Stimulated activated CD4-positive, alpha-beta T cell treated with anti-CD3 and anti-CD28 coated beads, Interleukin-15, amount 100 ng/mL, for 1 hour (primary cell): Measurements from ENCODE around the gene SDCCAG8.

Source experiments
- DNase-seq, 2 donors: peaks; one replicate each; pipeline ENCODE4 v3.0.0-alpha.2; 2020; ENCODE audit warnings: low read depth in 1 of 2, low spot score in 1 of 2

SDCCAG8 gene

GRCh38 chr1:243454328-243454997 is 198.6 kb downstream of the SDCCAG8 start:
- no peak for DNase-seq

DNA sequence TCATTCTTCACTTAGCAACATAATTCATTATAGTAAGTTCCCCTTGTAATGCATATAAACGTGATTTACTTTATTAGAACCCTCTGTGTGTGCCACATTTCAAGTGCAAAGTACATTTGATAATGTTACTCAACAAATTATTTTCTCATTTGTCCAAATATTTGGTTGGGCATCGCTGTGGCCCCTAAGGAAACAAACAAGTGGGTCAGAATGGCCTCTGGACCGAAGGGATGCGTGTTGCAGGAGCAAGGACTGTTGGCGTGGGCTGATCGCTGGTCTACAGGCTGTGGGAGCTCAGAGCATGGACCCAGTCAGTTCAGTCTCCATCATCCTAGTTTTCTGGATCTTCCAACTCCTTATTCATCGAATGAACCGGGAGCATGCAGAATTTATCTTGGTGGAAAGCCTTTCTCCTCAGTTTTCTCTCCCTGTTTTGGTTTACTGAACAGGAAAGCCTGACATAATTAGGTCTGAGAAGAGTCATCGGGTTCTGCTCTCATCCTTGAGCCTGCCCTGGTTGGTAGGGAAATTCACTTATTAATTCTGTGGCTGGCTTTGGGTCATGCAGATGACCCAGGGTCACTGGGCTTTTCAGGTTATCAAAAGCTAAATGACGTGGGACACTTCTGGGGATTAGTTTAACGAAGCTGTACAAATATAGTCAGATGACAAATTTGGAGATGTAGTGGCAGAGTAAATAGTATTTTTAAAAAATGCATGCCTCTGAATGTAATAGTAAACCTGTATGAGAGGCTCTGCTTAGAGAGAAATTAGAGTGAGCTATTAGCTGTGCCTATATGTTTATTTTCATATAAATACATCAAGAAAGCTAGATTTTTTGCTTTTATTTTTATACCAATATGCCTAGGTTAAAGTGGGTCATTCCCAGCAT is 200.2 kb downstream of the SDCCAG8 start:
- DNase-seq: no peak

DNA sequence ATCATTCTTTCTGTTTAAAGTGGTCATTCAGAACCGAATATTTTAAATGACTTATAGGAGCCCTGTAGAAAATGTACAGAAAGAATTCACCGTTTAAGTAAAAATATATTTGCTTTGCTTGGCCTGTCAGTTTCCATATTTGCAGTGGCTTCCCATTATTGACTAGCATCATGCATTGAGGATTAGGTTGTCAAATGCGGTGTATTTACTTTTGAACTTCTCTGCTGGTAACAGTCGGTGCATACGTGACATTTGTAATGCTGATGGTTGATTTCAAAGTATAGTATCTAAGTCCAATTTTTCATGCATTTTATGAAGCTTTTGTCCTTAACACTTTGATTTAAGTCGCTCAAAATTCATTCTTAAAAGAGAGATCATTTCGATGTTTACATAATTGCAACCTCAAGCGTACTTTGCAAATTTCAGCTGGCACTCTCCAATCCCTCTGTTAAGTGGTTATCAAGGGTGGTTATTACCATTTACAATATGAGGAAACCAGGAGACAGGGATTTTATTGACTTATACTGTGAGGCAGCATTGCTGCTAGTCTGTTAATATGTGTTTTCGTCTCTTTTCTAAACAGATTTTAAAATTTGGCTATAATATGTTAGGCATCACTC is 201.6 kb downstream of the SDCCAG8 start:
- no peak for DNase-seq

DNA sequence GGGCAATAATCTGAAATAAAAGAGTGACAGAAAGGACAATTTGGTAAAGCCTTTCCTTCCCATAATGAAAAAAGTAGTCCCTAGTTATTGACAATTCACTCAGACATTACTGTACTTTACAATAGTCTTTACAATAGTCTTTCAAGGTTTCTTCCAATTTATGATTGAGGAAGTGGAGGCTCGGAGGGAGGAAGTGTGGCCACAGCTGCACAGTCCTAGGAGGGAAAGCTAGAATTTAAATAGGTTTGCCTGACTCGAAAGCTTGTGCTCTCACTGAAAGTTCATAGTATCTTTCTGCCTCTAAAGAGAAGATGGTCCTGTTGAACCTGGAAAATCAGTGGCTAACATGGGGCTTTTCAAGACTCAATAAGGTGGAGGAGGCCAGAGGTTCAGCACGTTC is 203.2 kb downstream of the SDCCAG8 start:
- no peak for DNase-seq

GRCh38 chr1:243461700-243462099 is 205.9 kb downstream of the SDCCAG8 start:
- DNase-seq: no peak

GRCh38 chr1:243462929-243463697 is 207.3 kb downstream of the SDCCAG8 start:
- DNase-seq: no peak

DNA sequence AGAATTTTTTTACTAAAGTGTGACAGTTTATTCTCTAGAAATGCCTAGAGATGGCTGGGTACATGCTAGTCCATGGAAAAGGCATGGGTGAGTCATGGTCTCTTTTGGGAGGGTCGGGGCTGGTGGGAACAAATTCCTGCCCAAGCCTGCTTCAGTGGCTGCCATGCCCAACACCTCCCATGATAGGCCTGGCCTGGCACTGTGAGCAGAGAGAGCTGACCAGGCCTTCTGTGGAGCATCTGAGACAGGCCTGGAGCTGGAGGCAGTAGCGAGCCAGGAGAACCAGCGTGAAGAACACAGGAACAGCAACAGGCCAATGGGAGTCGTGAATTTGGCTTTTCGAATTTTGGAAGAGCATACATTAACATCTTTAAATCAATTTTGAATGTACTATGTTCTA is 209.2 kb downstream of the SDCCAG8 start:
- DNase-seq: no peak

DNA sequence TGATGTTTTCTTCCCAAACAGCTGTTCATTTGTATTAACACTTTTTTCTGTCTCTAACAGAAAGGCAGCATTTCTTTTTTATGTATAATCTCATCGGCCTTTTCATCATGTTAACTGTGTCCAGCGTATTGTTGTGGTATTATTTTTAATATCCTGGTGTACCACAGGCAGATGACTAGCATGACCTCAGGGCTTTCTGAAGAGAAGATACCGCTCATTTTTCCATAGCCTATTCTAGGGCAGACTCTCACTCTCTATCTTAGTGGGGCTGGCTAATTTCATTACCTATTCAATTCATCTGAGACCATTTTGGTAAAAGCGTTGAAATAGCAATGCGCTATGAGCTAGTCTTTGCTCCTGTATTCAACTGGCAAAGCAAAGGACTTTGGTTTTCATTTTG is 209.9 kb downstream of the SDCCAG8 start:
- no peak for DNase-seq

DNA sequence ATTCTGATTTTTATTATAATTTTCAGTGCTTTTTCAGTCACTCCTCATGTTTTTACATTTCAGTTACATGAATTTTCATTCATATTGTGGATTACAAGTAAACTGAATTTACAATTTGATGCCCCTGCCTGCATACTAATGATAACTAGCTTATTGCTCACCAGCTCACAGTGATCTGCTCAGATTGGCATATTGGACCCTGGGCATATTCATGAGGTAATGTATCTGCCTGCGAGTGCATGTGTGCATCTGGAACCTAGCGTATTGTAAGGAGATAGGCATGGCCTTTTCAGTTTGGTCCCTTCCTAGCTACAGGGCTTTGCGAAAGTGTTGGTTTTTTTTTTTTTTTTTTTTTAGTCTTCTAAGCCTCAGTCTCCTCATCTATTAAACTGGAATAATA is 213.7 kb downstream of the SDCCAG8 start:
- no peak for DNase-seq

DNA sequence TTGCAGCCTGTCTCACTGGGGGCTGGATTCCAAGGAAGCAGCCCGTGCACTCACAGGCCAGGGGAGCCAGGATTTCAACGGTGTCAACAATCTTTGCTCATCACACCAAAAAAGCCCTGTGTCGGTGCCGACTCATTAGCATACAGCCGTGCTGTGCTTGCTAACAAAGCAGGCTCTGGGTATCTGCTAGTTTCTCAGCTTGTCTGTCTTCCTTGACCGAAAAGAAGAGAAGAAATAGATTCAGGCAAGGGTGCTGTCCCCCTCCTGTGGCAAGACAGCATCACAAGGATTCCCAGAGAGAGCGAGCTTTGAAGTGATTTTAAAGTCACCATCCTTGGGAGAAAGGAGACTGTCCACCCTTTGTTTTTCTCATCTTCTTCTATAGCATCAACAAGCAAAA is 214.7 kb downstream of the SDCCAG8 start:
- DNase-seq: no peak

DNA sequence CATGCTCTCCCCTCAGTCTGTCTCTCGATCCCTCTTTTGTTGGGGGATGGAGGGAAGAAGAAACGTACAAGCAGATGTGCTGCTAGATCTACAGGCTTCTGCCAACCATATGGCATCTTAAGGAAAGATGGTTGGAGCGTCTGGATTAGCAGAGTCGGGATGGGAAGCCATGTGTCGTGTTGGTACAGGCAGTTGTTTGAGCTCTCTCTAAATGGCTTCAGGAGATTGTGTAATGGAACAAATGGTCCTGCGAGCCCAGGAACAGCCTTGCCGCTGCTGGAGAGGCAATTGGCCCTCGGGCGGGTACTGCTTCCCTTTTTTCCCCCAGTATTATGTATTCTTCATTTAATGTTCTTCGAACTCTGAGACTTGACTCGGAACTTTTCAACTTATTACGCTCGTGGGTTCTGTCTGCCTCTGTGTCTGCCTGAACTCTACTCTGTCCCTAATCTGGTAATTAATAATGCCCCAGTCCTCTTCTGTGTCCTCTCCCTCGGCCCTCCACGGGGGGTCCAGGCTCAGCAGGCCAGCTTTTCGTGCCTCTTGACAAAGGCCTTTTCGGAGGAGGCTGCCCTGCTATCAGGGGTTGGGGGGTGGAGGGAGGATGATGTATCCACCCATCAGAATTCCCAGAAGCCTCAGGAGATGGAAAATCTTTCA is 215.3 kb downstream of the SDCCAG8 start:
- DNase-seq: no peak

DNA sequence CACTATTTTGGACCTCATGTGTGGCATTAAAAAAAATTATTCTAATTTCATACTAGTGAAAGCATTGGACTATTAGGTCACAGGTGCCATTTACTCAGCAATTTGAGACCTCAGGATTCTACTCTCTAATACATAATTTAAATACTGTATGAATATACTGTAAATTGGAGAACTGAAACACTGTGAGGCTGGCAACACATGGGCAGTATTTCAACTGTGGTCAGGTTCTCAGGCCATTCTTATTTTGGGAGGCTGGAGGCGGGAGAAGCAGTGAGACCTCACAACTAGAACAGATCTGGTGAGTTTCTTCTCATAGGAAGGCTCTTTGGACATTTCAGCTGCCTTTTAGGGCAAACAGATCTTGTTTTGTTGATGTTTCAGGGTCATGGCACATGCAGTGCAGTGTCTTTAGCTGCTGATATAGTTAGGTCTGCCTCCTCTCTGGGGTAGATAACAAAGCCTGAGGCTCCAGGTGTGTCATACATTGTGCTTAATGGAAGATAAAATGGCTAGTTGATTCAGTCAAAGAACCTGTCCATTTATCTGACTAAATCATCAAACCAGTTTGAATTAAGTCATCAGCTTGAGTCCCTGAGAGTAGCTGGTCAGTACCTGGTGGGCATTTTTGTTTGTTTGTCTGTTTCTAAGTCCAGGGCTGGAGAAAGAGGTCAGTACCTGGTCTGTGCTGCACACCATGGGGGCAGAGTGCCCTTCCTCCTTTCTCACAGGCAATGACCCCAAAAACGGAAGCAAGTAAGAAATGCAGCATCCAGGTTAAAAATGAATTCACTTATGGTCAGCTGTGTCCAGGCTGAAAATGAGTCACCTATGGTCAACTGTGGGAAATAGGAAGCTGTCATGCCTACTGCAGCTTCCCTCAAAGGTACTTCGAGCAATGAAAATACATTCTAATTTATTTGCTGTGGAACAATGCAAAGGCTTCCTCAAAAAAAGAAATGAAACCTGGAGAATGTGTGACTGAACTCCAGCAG is 216.2 kb downstream of the SDCCAG8 start:
- no peak for DNase-seq

DNA sequence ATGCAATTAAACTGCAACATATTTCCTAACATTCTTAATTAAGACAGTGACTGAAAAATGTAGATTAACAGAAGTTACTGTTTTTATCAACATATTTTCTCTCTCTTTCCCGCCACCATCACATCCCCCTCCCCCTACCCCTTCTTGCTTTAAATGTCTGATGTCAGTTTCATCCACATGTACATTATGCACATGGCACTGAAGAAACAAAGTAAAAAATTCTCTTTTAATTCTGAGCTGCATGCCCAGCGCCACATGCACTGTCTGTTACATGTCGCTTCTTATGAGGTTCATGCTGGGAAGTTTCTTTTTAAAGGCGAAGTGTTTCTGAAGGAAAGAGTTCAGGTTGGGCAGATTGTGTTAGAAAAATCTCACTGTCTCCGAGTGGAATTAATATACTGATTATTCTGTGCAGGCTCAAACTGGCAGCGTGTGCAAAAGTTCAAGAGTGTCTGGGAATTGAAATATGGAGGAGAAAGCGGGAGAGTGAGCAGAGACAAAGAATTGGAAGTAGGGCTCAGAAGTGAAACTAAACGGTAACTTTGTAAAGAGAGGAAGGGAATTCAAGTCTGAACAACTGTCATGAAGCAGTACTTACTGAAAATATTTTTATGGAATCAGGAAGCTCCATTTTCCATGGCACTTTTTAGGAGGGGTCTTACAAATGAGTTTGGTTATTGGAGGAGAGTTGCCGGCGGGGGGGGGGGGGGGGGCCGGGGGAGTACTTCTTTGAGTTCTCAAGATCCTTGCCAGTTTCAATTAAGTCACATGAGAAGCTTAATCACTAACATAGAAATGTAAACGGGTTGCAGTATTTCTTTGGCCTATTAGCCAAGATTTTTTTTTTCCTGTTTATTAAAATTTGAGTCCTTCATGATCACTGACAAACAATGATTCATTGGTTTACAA is 217.6 kb downstream of the SDCCAG8 start:
- DNase-seq: no peak

- no peak for DNase-seq
Measured at GRCh38 chr1:243474136-243474881, 218.5 kb downstream of the SDCCAG8 start.

DNA sequence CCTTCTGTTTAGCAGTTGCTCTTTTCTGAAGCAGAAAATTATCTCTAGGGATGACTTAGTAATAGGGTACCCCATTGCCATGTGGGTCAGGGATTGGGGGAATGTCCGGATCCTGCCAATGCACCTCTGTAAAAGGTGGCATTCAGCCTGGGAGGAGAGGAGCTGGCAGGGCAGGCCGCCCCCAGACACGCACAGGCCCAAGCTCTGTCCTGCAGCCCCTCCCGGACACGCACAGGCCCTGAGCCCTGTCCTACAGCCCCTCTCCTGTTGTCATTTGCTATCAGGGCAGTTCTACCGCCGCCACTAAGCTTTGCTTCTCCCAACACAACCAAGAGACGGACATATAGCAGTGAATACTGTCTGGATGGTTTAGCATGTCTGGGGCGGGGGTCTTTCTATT is 219.1 kb downstream of the SDCCAG8 start:
- DNase-seq: no peak

- DNase-seq: no peak
Measured at GRCh38 chr1:243475966-243476365, 220.1 kb downstream of the SDCCAG8 start.

DNA sequence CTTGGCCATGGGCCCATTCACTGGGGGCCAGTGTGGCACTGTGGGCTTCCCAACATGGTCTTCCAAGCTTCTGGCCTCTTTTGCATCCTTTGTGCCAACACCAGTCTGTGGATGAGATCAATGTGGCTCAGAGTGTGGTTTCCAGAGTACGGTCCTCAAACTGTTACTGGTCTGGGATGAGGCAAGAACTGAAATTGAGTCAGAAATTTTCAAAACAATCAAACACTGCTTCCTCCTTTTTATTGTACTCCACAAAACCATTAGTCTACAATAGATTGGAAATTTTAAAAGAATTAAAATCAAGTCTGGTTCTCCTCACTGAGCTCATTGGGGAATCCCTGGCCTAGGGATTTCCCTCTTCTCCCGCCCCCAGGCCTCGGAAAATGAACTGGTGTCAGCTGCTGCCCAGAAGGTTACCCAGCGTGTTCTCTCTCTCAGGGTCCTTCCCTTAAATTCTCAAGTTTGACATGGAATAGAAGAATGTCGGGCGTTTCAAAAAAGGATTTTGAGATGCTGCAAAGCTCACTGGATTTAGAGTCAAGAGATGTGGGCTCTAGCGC is 222.0 kb downstream of the SDCCAG8 start:
- DNase-seq: no peak

- DNase-seq: no peak
Measured at GRCh38 chr1:243481101-243481500, 225.3 kb downstream of the SDCCAG8 start.
